ENCODE data around the gene KIF21B. TPM values are rescaled to one million over a fixed set of nuclear protein-coding genes. Genes with fewer than 3 reads are reported as not detected.

KIF21B gene
- total and polyA plus RNA-seq, 2 of the 4 experiments (the other 2 are of a cell fraction), result 0.36 to 0.55 TPM

DNA sequence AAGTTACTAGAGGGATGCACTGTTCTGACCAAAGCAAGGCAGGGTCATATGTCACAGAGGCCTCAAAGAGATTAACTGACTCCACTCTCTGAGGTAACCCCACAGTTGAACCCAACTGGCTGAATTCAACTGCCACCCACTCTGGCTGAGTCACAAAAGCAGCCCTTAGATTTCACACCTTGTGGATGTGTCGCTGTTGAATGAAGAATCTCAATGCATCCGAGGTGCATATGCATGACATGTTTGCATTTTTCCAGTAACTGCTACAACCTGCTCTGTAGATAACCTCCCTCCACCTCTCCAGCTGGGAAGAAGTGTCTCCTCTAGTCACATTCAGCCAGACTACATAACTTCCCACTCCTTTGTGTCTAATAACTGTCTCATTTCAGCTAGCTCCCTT, 27.9 kb upstream of the KIF21B start:
- H2AK9ac ChIP-seq (replicated peaks; ENCODE audit: low read depth, low read length, poor library complexity), result no peak overlapping the region
- no peaks in the 10 kb centered on the region for H3K4me1 ChIP-seq (ENCODE audit: control insufficient read depth, insufficient read depth, low read length)
- H2AFZ ChIP-seq (replicated peaks; ENCODE audit: low read length, poor library complexity), result no peak overlapping the region
- no peak overlapping the region for H3K4me2 ChIP-seq (ENCODE audit: low read depth, low read length)
- H4K20me1 ChIP-seq (ENCODE audit: insufficient read depth, low read length), result no peaks in the 10 kb centered on the region
- BruUV-seq (replicated peaks), result no TSS peak
- no peak overlapping the region for H4K91ac ChIP-seq (ENCODE audit: insufficient read depth, low read depth, low read length)
- POLR2A ChIA-PET (ENCODE audit: unreplicated experiment), result no interaction called here
- no peaks in the 10 kb centered on the region for H3K9me1 ChIP-seq (ENCODE audit: insufficient read depth, low read length)
- ATAC-seq (ENCODE audit: low read depth), result no peak
- dilution Hi-C loops (cut with HindIII; ENCODE audit: low sequenced_read_pairs, unreplicated experiment) (no loop called here), intact Hi-C loops (cut with micrococcal nuclease) (no loop called here), in situ Hi-C loops (cut with MboI; ENCODE audit: low sequenced_read_pairs) (no loop called here)
- H2BK5ac ChIP-seq (ENCODE audit: low read depth, low read length, poor library complexity, severe bottlenecking), result no peak overlapping the region
- no peaks in the 10 kb centered on the region for H3K36me3 ChIP-seq (ENCODE audit: control insufficient read depth, insufficient read depth, low read length)
- no peak overlapping the region for H3K18ac ChIP-seq (ENCODE audit: low read depth, low read length)
- H3K56ac ChIP-seq (ENCODE audit: extremely low read depth, insufficient read depth, low read length), result no peak overlapping the region
- no peak overlapping the region for H4K8ac ChIP-seq (ENCODE audit: low read depth in 2 of 2, low read length in 2 of 2)
- no peak overlapping the region for H3K9ac ChIP-seq (ENCODE audit: low read depth, low read length)
- DNase-seq, result no peak
- H2BK15ac ChIP-seq (ENCODE audit: low read depth, low read length), result no peak overlapping the region
- no peak overlapping the region for H2AK5ac ChIP-seq (ENCODE audit: low read depth, low read length)
- H2BK20ac ChIP-seq (ENCODE audit: low read depth, low read length), result no peak overlapping the region
- CTCF ChIA-PET, result interaction anchor here (0.7 kb wide), 1 partner anchor 134 kb away, joined by 3 read pairs; no protein-coding TSS in a partner anchor
- TF ChIP-seq RCOR1 (IDR thresholded peaks at IDR 0.05; ENCODE audit: insufficient replicate concordance, low read length), result no peak
- TF ChIP-seq, protein P1, sequence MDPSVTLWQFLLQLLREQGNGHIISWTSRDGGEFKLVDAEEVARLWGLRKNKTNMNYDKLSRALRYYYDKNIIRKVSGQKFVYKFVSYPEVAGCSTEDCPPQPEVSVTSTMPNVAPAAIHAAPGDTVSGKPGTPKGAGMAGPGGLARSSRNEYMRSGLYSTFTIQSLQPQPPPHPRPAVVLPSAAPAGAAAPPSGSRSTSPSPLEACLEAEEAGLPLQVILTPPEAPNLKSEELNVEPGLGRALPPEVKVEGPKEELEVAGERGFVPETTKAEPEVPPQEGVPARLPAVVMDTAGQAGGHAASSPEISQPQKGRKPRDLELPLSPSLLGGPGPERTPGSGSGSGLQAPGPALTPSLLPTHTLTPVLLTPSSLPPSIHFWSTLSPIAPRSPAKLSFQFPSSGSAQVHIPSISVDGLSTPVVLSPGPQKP (IDR thresholded peaks at IDR 0.05; ENCODE audit: borderline replicate concordance, low read depth, low read length), result no peak
- TF ChIP-seq CHD1 (IDR thresholded peaks at IDR 0.05; ENCODE audit: low read depth, low read length), result no peak
- no peak for TF ChIP-seq FOS (IDR thresholded peaks at IDR 0.05; ENCODE audit: low read depth, low read length)
- no peak for TF ChIP-seq MAZ (IDR thresholded peaks at IDR 0.05; ENCODE audit: borderline replicate concordance, low read depth, low read length)
- no peak for TF ChIP-seq NFE2L2 (IDR thresholded peaks at IDR 0.05; ENCODE audit: low read depth, low read length)
- TF ChIP-seq SMC3 (IDR thresholded peaks at IDR 0.05; ENCODE audit: low read depth, low read length), result no peak
- TF ChIP-seq BHLHE40 (IDR thresholded peaks at IDR 0.05; ENCODE audit: low read depth, low read length), result no peak
- no peak for TF ChIP-seq RFX5 (IDR thresholded peaks at IDR 0.05; ENCODE audit: low read depth, low read length)
- TF ChIP-seq, protein P2, sequence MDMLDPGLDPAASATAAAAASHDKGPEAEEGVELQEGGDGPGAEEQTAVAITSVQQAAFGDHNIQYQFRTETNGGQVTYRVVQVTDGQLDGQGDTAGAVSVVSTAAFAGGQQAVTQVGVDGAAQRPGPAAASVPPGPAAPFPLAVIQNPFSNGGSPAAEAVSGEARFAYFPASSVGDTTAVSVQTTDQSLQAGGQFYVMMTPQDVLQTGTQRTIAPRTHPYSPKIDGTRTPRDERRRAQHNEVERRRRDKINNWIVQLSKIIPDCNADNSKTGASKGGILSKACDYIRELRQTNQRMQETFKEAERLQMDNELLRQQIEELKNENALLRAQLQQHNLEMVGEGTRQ (IDR thresholded peaks at IDR 0.05; ENCODE audit: low read depth, low read length), result no peak
- TF ChIP-seq CEBPB (IDR thresholded peaks at IDR 0.05; ENCODE audit: low read depth, low read length), result no peak
- TF ChIP-seq, protein P3, sequence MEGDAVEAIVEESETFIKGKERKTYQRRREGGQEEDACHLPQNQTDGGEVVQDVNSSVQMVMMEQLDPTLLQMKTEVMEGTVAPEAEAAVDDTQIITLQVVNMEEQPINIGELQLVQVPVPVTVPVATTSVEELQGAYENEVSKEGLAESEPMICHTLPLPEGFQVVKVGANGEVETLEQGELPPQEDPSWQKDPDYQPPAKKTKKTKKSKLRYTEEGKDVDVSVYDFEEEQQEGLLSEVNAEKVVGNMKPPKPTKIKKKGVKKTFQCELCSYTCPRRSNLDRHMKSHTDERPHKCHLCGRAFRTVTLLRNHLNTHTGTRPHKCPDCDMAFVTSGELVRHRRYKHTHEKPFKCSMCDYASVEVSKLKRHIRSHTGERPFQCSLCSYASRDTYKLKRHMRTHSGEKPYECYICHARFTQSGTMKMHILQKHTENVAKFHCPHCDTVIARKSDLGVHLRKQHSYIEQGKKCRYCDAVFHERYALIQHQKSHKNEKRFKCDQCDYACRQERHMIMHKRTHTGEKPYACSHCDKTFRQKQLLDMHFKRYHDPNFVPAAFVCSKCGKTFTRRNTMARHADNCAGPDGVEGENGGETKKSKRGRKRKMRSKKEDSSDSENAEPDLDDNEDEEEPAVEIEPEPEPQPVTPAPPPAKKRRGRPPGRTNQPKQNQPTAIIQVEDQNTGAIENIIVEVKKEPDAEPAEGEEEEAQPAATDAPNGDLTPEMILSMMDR (conservative IDR thresholded peaks at IDR 0.05; ENCODE audit: low read depth, low read length), result no peak
- TF ChIP-seq MXI1 (IDR thresholded peaks at IDR 0.05; ENCODE audit: borderline replicate concordance, low read depth, low read length), result no peak
- no peak for TF ChIP-seq MAFK (IDR thresholded peaks at IDR 0.05; ENCODE audit: low read depth, low read length)
- no peak for TF ChIP-seq POLR2A (IDR thresholded peaks at IDR 0.05; ENCODE audit: low read depth, low read length)
- H2BK120ac ChIP-seq (ENCODE audit: low read depth, low read length), result no peak overlapping the region
- H3K23ac ChIP-seq (ENCODE audit: low read depth, low read length), result no peak overlapping the region
- WGBS, 2 experiments (ENCODE audit: extremely low coverage in 2 of 2, insufficient read length in 1 of 2), result 50% methylated on average over 1 of the region's 2 CpGs; no CpG with 5 or more reads in 1 of the 2 experiments
- H3K4ac ChIP-seq (ENCODE audit: low read depth, low read length), result no peak overlapping the region
- peaks cover 84% of the 10 kb centered on the region for H3K27me3 ChIP-seq (ENCODE audit: control insufficient read depth, insufficient read depth, low read length)
- no peaks in the 10 kb centered on the region for H3K9me3 ChIP-seq (ENCODE audit: control insufficient read depth, insufficient read depth, low read length)
- no peak overlapping the region for H3K14ac ChIP-seq (replicated peaks; ENCODE audit: low read depth, low read length)
- no peak overlapping the region for H4K5ac ChIP-seq (ENCODE audit: low read depth, low read length)
- H3K4me3 ChIP-seq (ENCODE audit: insufficient read depth, low read depth, low read length), result no peak overlapping the region
- no peaks in the 10 kb centered on the region for H3K79me1 ChIP-seq (ENCODE audit: low read depth in 1 of 2, low read length in 2 of 2)
- H3K27ac ChIP-seq (ENCODE audit: insufficient read depth, low read length), result no peak overlapping the region

Data from IMR-90 (cell line).